Chondrocyte (in vitro differentiated cells): ENCODE measurements around the gene RTP3. TPM values are rescaled to one million over a fixed set of nuclear protein-coding genes. Genes with fewer than 3 reads are reported as not detected.
"Not testable (repeated sequence)": the region's sequence is repeated elsewhere in the genome, so short reads cannot be mapped to it uniquely, and the experiment has no call there.

Source experiments
- DNase-seq: peaks from one replicate; pipeline ENCODE4 v3.0.0; 2021; ENCODE audit warnings: mixed read lengths, low spot score
- H3K27ac Mint-ChIP-seq: one replicate; pipeline ENCODE4 v1.8.0; 2021; ENCODE audit warnings: mild to moderate bottlenecking, moderate library complexity, mixed read lengths; ENCODE audit not compliant: unreplicated experiment
- H3K27me3 Mint-ChIP-seq: 2 replicates; pipeline ENCODE4 v1.8.0; 2021; ENCODE audit warnings: low read depth, mixed read lengths
- H3K36me3 Mint-ChIP-seq: 2 replicates; pipeline ENCODE4 v1.8.0; 2021; ENCODE audit warnings: low read depth, mixed read lengths
- H3K4me1 Mint-ChIP-seq: 2 replicates; pipeline ENCODE4 v1.8.0; 2021; ENCODE audit warnings: low read depth, mild to moderate bottlenecking, mixed read lengths
- H3K4me3 Mint-ChIP-seq: one replicate; pipeline ENCODE4 v1.8.0; 2021; ENCODE audit warnings: mild to moderate bottlenecking, moderate library complexity, mixed read lengths; ENCODE audit not compliant: unreplicated experiment
- H3K9me3 Mint-ChIP-seq: 2 replicates; pipeline ENCODE4 v1.8.0; 2021; ENCODE audit warnings: low read depth, mixed read lengths
- total RNA-seq: library from RNA; stranded (reverse); gene quantifications from 3 replicates; pipeline ENCODE4 v1.2.1, GENCODE V29; 2021
- TF ChIP-seq, protein P1 (sequence below): fragments of 200-600 bp; sonication (generic); IDR thresholded peaks from 2 replicates; pipeline ENCODE4 v1.5.0; 2021; ENCODE audit warnings: antibody characterized with exemption, mild to moderate bottlenecking, moderate library complexity

Gene RTP3
- total RNA-seq, 1 donor from 2014 or later = not detected

GRCh38 chr3:46535746-46536145, 38.0 kb downstream of the RTP3 start:
- Mint-ChIP-seq H3K4me1 (peaks cover 10% of the 10 kb centered on the region), H3K36me3 (no peaks in the 10 kb centered on the region), H3K27me3 (peaks cover 3% of the 10 kb centered on the region), H3K9me3 (no peaks in the 10 kb centered on the region), H3K4me3 (no peak overlapping the region), H3K27ac (no peak overlapping the region)
- DNase-seq = no peak
- TF ChIP-seq, protein P1, sequence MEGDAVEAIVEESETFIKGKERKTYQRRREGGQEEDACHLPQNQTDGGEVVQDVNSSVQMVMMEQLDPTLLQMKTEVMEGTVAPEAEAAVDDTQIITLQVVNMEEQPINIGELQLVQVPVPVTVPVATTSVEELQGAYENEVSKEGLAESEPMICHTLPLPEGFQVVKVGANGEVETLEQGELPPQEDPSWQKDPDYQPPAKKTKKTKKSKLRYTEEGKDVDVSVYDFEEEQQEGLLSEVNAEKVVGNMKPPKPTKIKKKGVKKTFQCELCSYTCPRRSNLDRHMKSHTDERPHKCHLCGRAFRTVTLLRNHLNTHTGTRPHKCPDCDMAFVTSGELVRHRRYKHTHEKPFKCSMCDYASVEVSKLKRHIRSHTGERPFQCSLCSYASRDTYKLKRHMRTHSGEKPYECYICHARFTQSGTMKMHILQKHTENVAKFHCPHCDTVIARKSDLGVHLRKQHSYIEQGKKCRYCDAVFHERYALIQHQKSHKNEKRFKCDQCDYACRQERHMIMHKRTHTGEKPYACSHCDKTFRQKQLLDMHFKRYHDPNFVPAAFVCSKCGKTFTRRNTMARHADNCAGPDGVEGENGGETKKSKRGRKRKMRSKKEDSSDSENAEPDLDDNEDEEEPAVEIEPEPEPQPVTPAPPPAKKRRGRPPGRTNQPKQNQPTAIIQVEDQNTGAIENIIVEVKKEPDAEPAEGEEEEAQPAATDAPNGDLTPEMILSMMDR = no peak

DNA sequence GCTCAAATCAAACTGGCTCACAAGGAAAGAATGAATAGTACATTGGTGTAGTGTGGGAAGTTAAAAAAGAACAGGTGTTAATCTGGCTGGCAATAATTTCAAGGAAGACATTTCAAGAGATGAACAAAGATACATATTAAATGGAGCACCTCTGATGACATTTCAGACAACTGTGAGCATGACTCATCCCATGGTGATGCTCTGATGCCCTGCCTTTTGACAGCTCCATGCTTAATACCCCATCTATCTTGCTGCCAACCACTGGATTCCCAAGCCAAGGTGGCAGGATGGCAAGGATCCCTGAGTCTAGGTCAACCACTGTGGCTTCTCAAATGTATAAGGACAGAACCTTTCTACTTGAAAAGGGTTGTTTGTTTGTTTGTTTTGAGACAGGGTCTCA, 39.0 kb downstream of the RTP3 start:
- TF ChIP-seq, protein P1 = no peak
- Mint-ChIP-seq H3K4me3 (no peak overlapping the region), H3K4me1 (peaks cover 10% of the 10 kb centered on the region), H3K36me3 (no peaks in the 10 kb centered on the region), H3K27ac (no peak overlapping the region), H3K27me3 (peaks cover 3% of the 10 kb centered on the region), H3K9me3 (no peaks in the 10 kb centered on the region)
- DNase-seq = no peak

DNA sequence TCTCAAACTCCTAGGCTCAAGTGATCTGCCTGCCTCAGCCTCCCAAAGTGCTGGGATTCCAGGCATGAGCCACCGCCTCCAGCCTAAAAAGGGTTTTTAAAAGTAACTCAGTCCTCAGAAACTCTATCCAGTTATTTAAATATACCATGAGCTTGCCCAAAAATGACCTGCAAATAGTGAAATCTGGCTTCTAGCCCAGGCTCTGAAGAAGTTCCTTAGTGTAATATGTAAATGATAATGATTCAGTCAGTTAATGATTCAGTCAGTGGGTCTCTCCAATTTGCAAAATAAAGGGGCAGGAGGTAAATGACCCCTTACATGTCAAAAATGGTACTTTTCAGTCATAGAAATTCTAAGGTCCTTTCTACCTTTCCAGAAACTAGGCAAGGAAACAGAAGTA, 39.5 kb downstream of the RTP3 start:
- Mint-ChIP-seq H3K4me3 (no peak overlapping the region), H3K36me3 (no peaks in the 10 kb centered on the region), H3K27ac (no peak overlapping the region), H3K4me1 (peaks cover 12% of the 10 kb centered on the region), H3K9me3 (no peaks in the 10 kb centered on the region), H3K27me3 (peaks cover 3% of the 10 kb centered on the region)
- TF ChIP-seq, protein P1 = no peak
- no peak for DNase-seq

DNA sequence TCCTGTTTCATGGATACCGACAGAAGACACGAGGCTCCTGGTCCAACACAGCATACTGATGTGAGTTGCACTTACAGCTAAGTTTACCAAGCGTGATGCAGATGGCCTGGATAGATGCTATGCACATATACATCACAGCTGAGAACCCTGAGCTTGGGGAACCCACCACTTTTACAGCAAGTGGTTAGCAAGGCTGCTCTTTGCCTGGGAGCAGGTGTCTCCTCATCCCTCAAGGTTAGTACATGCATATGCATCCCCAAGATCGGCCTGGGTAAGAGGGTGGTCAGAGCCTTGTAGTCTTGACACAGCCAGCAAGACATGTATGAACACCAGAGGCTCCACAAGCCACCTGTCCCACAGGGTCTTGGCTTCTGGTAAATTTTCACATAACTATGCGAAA, 40.0 kb downstream of the RTP3 start:
- DNase-seq = peak; percentile 28
- Mint-ChIP-seq H3K36me3 (no peaks in the 10 kb centered on the region), H3K9me3 (no peaks in the 10 kb centered on the region), H3K27me3 (peaks cover 3% of the 10 kb centered on the region), H3K4me1 (peaks cover 17% of the 10 kb centered on the region), H3K4me3 (no peak overlapping the region), H3K27ac (no peak overlapping the region)
- TF ChIP-seq, protein P1 = no peak

DNA sequence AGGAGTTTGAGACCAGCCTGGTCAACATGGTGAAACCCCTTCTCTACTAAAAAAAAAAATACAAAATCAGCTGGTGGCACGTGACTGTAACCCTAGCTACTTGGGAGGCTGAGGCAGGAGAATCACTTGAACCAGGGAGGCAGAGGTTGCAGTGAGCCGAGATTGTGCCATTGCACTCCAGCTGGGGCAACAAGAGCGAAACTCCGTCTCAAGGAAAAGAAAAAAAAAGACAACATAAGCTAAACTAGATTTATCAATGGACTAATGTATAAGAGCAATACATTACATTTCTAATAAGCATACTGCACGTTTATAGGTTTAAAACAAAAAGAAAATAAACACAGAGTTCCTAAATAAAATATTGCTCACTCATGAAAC, 40.6 kb downstream of the RTP3 start:
- peaks cover 20% of the 10 kb centered on the region for H3K4me1 Mint-ChIP-seq
- DNase-seq = not testable (repeated sequence)

GRCh38 chr3:46538803-46539442, 41.1 kb downstream of the RTP3 start:
- Mint-ChIP-seq H3K27me3 (peaks cover 3% of the 10 kb centered on the region), H3K4me3 (no peak overlapping the region), H3K36me3 (no peaks in the 10 kb centered on the region), H3K9me3 (no peaks in the 10 kb centered on the region), H3K27ac (no peak overlapping the region), H3K4me1 (peaks cover 20% of the 10 kb centered on the region)
- no peak for DNase-seq
- TF ChIP-seq, protein P1 = no peak

More for the DNA sequence above, 40.6 kb downstream of the RTP3 start:
- H3K36me3 Mint-ChIP-seq, H3K27ac Mint-ChIP-seq, H3K4me3 Mint-ChIP-seq, H3K9me3 Mint-ChIP-seq, H3K27me3 Mint-ChIP-seq: not testable (repeated sequence)
